ENCODE results near the gene PRTFDC1.
"Not testable (repeated sequence)": the region's sequence is repeated elsewhere in the genome, so short reads cannot be mapped to it uniquely, and the experiment has no call there.

The PRTFDC1 gene, protein sequence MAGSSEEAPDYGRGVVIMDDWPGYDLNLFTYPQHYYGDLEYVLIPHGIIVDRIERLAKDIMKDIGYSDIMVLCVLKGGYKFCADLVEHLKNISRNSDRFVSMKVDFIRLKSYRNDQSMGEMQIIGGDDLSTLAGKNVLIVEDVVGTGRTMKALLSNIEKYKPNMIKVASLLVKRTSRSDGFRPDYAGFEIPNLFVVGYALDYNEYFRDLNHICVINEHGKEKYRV

DNA sequence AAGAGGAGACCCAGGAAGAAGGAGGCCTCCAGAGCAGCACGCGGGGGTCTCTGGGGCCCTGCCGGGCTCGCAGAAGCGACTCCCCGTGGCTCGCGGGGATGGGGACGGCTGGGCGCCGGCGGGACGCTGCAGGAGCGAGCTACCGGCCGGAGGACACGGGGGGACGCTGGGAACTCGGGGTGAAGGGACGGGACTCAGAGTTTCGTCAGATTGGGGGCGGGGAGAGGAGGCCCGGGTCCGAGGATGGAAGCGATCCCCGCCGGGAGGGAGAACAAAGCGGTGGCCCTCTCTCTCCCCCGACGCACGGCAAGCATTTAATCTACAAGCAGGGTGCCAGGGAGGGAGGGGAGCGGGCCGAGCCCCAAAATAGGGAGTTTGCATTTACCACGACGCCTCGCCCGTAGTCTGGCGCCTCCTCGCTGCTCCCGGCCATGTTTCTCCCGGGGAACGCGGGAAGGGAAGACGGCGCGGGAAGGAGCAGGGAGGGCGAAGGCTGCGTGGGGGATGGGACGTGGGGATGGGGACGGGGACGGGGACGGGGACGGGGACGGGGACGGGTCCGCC lies at the start of gene PRTFDC1:
Gene PRTFDC1 (minus strand): TSS at position 464 of the 564 bp plus-strand sequence. CDS start 31 bp downstream, at position 433.
- peak; percentile 2 for DNase-seq (ENCODE audit: low read depth)

DNA sequence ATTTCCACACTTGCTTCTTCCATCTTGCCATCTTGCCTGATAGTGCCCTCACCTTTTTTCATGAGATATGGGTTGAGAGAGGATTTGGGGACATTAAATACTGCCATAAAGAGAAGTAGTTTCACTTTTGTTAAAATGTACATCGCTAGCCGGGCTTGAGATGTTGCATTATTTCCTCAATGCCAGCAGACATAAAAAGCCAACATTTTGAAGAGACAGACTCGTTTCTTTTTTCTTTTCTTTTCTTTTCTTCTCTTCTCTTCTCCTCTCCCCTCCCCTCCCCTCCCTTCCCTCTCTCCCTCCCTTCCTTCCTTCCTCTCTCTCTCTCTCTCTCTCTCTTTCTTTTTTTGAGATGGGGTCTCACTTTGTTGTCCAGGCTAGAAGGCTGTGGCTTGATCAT lies 45.6 kb upstream of the PRTFDC1 start:
- DNase-seq (ENCODE audit: low read depth), result no peak

DNA sequence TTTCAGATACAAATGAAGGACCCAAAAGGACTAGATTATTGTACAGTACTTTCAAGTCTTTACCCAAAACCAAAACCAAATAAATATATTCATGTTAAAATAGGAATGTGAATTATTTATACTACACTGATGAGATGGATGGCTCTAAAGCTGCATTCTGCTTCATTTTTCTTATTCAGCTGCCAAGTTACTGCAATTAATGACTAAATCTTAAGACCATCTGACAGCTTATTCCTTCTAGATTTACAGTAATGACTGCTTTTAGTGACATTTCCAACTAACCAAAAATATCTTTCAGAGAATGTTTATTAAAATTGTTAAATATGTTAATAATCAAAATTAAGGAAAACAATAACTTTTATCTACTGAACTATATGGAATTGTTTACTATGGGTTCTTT lies 42.7 kb upstream of the PRTFDC1 start:
- no peak for DNase-seq (ENCODE audit: low read depth)

DNA sequence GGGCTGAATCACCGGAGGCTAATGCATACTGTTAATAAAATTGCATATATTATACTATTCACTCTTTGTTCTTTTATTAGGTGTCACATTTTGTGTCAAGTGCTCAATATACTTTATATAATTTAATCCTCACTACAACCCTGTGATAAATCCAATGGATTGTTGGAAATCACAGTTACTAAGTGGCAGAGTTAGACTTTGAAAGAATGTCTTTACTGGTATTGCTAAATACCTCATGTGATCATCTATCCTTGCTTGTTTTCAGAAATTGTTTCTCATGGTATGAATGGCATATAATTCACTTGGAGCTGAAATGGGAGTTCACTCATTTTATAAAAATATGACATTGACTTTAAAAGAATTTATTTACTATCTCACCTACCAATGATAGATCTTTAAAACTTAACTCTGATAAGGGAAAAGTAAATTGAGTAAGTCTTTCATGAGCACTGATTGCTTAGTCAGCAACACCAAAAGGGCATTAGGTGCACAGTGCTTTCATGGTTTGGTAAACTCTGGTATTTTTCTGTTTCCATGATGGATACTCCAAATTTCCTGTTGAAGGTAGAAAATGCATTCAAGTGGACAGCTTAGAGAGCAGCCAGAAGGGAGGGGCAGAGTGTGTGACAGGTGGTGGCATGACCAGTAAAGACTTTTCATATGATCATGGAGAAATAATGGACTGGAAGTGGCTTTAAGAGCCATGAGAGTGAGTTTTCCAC lies 41.0 kb upstream of the PRTFDC1 start:
- no peak for DNase-seq (ENCODE audit: low read depth)

DNA sequence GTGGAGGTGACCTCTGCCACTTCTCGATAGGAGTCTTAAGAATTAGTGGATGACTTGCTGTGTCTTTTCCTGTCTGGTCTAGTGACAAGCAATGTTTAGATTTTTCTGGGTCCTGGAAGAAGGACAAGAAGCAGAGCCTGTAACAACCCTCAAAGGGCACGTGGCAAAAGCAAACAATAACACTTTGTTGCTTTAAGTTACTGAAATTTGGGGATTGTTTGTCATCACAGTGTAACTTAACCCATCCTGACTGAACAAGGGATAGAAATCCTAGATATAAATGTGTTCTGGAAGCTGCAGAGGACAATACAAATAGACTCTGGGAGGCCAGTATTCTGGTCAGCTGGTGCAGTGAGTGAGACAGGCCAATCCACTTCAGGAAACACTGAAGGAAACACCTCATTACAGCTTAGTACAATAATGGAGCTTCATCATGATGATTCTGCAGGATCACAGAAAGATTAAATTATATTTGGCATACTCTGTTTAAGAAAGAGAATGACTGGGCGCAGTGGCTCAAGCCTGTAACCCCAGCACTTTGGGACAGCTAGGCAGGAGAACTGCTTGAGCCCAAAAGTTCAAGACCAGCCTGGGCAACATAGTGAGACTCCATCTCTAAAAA lies 40.2 kb upstream of the PRTFDC1 start:
- DNase-seq (ENCODE audit: low read depth), result no peak

DNA sequence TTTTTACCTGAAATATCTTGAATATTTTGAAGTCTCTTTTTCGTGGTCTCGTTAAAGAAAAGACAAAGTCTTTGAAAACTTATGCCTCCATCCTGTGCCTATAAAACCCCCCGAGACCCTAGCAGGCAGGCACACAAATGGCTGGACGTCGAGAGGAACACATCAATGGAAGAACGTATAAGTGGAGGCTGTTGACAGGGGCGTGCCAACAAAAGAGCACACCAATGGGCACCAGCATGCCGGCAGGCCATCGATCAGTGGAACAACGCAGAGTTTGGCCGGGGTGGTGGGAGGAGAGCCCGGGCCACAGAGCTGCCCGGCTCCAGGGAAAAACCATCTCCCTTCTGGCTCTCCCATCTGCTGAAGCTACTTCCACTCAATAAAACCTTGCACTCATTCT lies 38.9 kb upstream of the PRTFDC1 start:
- no peak for DNase-seq (ENCODE audit: low read depth)

DNA sequence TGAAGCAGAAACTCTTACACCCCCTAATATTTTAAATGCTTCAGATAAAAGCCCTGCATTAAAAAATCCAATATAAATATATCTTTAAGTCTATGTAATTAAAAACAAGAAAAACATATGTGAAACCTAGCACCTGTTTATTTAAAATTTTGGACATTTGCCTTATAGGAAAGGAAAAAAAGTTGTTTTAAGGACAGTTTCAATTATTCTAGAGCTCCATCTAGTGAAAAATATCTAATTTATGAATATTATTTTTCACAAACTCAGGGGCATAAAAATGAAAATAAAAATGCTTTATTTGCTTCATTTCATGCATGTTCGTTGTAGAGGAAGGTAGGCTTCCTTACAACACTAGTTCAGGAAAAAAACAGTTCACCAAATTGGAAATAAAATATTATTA lies 37.5 kb upstream of the PRTFDC1 start:
- no peak for DNase-seq (ENCODE audit: low read depth)

DNA sequence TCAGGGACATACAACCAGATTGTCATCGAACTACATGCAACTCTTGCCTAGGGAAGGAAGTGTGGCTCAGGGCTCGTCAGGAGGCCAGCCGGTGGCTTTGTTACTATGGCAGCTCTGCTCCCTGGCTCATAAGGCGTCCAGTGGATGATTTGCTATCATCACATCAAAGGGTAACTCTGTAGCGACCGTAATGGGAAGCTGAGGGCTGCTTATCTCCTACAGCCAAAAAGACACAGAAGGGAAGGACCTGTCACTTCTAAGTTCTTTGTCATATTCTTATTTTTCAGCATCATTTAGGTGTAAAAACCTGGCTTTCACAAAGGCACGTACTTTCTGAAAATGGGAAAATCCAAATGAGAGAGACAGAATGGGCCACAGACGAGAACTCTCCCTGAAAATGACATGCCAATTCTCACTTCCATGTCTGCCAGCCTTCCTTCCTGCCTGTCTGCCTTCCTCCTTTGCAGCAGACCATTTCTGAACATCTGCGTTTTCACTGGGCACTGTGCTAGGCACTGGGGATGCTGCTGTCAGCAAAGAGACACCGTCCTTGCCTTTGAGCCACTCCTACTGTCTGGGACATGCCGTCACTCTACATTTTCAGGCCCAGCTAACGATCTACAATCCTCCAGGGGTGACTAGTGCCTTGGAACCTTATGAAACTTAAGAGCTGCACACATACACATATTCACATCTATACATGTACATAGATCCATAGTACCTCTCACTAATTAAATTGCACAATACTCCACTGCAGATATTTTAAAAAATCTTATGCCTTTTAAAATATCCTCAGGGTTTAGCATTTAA lies 36.6 kb upstream of the PRTFDC1 start:
- no peak for DNase-seq (ENCODE audit: low read depth)

DNA sequence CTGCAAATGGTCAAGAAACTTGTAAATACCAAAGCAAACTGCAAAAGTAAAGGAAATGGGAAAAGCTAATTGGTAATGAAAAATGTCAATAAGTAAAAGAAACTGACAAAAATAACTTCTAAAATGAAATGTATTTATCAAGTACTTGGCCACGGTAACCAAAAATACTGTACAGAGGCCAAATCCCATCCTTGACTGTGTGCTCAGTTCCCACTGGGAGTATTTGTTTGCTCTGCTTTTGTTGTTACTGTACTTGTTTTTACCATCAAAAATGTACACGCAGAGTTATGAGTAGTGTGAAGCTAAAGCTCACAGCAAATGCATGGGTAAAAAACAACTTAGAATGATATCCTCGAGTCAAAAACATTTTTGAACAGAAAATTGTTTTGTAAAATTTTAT lies 32.5 kb upstream of the PRTFDC1 start:
- DNase-seq (ENCODE audit: low read depth), result no peak

DNA sequence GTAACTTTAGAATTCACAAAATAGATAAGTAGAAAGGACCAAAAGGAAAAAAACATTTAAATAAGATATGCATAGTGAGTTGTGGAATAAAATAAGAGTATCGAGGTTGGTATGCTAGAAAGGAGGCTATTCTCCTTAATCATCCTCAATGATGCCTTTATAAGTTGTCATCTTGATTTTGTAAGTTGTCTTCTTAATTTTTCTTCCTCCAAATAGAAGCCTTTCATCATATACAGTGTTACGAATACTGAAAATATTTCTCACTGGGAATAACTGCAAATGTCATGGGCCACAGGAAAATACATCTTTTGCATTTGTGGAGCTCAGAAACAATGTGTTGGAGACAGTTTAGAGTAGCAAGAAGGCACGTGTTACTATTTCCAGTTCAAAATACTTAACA lies 31.5 kb upstream of the PRTFDC1 start:
- no peak for DNase-seq (ENCODE audit: low read depth)

DNA sequence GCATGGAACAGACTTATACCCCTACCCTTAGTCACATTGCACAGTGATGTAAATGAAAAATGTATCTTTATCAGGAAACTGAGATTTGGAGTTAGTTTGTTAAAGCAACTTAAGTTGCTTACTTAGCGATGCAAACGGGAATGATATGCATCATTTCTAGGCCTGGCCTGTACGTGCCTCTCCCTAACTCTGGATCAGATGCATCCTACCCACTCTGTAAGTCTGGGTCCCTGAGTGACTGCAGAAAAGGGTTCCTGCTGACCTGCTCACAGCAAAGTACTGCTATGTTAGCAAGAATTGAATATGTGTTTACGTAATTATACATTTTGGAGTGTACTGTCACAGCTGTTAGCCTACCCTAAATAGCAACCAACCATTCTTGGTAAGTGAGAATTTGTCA lies 30.7 kb upstream of the PRTFDC1 start:
- no peak for DNase-seq (ENCODE audit: low read depth)

DNA sequence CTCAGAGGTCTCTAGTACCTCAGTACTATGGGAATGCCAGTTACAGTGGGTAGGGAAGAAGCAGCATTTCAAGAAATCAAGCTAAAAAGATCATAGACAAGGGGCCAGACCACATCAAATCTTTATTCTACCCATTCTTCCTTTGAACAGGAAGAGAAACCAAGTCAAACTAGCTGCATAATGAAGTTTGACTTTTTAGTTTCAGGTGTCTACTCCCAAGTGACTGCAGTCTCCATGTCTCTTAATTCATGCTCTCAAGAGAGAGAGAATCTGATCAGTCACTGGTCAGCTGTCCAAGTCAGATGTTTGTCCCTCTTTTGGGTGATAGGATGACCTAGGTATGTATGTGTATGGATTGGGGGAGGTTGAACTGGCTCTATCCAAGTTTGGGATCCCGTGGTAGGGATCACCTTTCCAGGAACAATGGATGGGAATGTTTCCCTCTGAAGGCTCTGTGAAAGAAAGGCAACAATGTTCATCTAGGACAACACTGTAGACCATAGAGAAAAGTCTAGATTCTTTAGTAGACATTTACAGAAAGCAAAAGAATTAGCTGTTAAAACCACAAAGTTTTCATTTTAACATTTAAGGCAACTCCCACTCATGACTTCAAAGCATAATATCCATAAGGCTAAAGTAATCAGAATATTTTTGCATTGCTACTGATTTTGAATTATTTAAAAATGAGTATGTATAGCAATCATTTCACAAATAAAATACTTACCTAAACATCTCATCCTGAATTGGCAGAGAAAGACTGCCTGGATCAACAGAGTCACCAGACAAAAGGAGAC lies 30.1 kb upstream of the PRTFDC1 start:
- DNase-seq (ENCODE audit: low read depth), result no peak

DNA sequence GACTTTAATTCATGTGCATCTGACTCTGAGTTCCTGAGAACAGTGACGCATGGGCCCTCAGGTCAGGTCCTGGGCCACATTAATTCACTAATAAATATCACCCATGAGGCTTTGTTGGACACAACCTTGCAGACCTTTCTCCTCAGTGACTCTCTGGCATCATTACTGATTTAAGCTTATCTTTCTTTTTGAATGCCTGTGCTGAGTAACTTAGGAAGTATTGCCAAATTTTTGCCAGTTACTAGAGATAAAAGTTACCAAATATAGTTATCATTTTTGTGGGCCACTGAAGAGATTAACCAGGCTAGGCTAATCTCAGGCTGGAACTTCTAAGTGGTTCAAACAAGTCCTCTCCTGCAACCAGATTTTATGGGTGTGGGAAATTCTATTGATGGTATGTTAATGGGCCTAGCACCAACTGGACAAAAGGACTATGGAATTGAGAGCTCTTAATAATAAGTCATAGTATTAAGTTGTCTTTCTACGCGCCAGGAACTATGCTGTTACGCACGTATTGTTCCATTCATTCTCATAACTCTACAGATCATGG lies 28.8 kb upstream of the PRTFDC1 start:
- DNase-seq (ENCODE audit: low read depth), result no peak

DNA sequence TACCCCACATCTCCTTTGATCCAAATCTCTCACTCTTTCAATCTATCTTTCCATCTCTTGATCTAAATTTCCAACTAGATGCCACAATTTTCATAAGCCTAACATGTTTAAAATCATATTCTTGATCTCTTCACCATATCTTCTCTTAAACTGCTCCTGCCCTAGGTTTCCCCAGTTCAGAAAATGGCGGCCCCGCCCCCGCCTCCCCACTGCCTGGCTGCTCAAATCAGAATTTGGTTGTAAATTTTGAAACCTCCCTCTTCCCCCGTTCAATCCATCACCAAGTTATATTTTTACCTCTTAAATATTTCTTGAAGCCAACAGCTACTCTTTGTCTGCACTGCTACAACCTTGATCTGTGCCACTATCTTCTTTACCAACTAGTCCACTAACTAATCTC lies 27.3 kb upstream of the PRTFDC1 start:
- no peak for DNase-seq (ENCODE audit: low read depth)

DNA sequence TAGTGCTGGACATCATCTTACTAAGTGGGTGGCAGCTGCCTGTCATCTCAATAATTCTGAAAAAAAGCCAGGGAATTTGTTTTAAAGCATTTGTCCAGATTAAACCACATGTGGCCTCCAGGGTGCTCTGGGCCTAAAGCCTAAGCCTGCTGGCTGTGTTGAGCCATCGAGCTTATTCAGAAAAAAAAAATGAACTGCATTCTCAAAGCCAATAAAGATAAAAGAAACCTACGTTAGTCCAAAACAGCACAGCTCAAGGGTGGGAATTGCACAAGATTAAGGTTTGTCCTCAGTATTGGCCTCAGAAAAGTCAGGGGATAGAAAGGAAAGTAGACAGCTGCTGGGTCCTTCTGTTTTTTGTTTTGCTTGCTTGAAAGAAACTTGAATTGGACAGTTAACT lies 22.6 kb upstream of the PRTFDC1 start:
- no peak for DNase-seq (ENCODE audit: low read depth)

DNA sequence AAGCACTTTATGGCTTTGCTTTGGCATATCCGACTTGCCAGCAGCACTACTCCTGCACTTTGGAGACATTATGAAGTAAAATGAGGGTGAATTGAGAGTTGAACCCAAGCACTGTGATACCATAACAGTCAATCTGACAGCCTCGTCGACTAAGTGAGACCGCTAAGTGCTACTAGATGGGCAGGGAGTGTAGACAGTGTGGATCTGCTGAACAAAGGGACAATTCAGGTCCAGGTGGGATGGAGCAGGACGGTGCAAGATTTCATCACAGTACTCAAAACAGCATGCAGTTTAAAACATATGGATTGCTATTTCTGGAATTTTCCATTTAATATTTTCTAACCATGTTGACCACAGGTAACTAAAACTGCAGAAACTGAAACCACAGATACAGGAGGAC lies 20.8 kb upstream of the PRTFDC1 start:
- DNase-seq (ENCODE audit: low read depth), result no peak

DNA sequence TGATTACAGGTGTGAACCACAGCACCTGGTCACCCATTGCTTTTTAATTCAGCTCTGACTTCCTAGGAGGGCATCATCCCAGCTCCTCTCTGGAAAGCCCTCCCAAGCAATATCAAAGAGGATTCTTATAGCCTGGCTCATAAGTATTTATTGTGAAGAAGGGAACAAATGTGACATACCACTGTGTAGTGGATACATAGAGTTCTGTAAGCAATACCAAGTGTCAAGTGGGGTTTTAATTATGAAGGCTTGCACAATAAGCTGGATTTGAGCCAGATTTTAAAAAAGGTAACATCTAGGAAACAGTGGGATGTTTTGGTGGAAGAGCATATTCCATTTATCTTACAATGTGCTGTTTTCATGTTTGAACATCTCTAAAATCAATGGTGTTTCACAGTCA lies 19.0 kb upstream of the PRTFDC1 start:
- no peak for DNase-seq (ENCODE audit: low read depth)

DNA sequence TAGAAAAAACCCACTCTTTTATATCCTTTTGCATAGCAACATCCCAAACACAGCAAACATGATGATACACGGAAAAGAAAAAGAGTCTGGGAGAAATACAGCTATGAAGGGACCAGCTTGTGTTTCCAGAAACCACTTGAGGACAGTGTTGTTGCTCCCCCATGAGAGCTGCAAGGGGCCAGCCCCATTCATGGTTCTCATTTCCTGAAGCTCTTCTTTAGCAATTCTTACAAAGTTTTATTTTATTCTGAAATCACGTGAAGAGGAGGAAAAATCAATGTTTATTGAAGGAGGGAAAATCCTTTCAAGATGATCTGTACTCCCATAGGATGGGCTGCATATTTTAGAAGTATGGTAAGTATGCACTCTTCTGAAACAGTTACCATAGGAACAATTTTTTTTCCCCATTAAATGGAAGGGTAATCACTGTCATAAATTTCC lies 17.5 kb upstream of the PRTFDC1 start:
- DNase-seq (ENCODE audit: low read depth), result no peak

DNA sequence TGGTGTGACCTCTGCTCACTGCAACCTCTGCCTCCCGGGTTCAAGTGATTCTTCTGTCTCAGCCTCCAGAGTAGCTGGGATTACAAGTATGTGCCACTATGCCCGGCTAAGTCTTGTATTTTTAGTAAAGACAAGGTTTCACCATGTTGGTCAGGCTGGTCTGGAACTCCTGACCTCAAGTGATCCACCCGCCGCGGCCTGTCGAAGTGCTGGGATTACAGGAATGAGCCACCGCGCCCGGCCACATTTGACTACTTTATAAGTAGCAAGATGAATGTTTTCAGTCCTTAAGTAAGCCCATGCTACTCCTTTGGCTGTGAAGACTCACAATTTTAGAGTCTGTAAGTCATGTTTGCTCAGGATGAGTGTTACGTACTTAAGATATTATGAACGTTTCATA lies 16.5 kb upstream of the PRTFDC1 start:
- DNase-seq (ENCODE audit: low read depth), result not testable (repeated sequence)

DNA sequence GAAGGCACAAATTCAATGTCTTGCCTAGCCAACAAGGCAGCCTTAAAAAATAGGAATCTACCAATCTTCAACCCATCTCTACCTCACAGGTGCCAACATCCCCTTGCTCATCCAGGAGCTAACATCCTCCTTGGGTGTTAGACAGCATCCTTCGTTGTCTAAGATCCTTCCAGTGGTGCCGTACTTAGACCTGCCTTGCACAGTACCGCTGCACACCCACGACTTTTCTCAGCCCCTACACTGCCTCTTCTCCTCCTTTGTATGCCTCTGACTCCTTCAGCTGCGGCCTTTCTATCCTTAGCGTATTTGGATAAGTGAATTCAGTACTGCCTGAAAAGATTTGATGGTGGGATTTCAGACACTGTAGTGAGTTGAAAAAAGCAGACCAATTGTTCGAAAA lies 15.9 kb upstream of the PRTFDC1 start:
- DNase-seq (ENCODE audit: low read depth), result no peak

DNA sequence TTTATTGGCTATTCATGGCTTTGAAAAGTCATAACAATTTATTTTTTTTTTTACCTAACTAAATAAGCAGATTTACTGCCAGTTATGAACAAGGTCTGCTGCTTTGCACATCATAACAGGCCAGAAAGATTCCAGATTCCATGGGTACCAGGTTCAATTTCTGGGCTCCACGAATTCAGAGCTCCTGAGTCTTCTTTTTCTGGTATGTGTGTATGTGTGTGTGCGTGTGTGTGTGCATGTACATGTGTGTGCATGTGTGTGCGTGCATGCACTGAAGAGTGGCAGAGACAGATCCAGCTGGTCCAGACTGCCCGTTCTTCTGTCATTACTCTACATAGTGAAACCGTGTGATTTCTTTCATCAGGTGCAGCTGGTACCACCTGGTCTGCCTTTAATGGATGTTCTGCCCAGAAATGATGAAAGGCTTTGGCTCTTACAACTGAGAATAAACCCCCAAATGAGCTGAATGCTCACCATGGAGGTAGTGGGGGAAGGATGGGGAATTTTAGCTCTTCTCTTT lies 14.6 kb upstream of the PRTFDC1 start:
- DNase-seq (ENCODE audit: low read depth), result no peak

All from stimulated activated CD8-positive, alpha-beta memory T cell treated with anti-CD3 and anti-CD28 coated beads, Interleukin-4, amount 100 ng/mL, for 24 hours (primary cell).